IMR-90 (cell line): Measurements from ENCODE around the gene CALD1. TPM values are rescaled to one million over a fixed set of nuclear protein-coding genes. Genes with fewer than 3 reads are reported as not detected.

Experiments
- ATAC-seq: fragments of 200-7000 bp; cut with Tn5 transposase; 2 replicates; pipeline ENCODE4 v1.9.1; 2020; ENCODE audit warnings: low read depth, mild to moderate bottlenecking, moderate library complexity
- BruUV-seq: library from RNA; stranded (reverse); fragments of 400-500 nt; replicated peaks from 2 replicates; lab custom pipeline; 2021; lab: Mats Ljungman, UMichigan
- CTCF ChIA-PET: fragments of 300-600 bp; formaldehyde crosslinking; extraction: SDS; loops from one replicate; lab custom pipeline; 2021; ENCODE audit warnings: antibody characterized with exemption; lab: Yijun Ruan, JAX
- POLR2A ChIA-PET: fragments of 300-600 bp; sonication (Branson Sonifier 250); formaldehyde crosslinking; loops from one replicate; lab custom pipeline; 2022; ENCODE audit warnings: antibody characterized with exemption; ENCODE audit not compliant: unreplicated experiment; lab: Charles Lee
- DNase-seq: peaks from one replicate; pipeline ENCODE4 v3.0.0; 2013
- H2AFZ ChIP-seq: replicated peaks from 2 replicates; pipeline ENCODE3; 2013; ENCODE audit warnings: low read length, mild to moderate bottlenecking; ENCODE audit not compliant: poor library complexity
- H2AK5ac ChIP-seq: 2 replicates; pipeline ENCODE4 v1.6.1; 2013; ENCODE audit warnings: low read depth, low read length, inconsistent platforms
- H2AK9ac ChIP-seq: replicated peaks from 2 replicates; pipeline ENCODE3; 2013; ENCODE audit warnings: mild to moderate bottlenecking, low read depth, low read length, moderate library complexity; ENCODE audit not compliant: poor library complexity
- H2BK120ac ChIP-seq: 2 replicates; pipeline ENCODE4 v1.6.1; 2013; ENCODE audit warnings: low read depth, low read length, inconsistent platforms
- H2BK15ac ChIP-seq: 3 replicates; pipeline ENCODE4 v1.6.1; 2013; ENCODE audit warnings: low read depth, low read length, inconsistent platforms
- H2BK20ac ChIP-seq: 2 replicates; pipeline ENCODE4 v1.6.1; 2013; ENCODE audit warnings: low read depth, mild to moderate bottlenecking, inconsistent platforms, low read length, moderate library complexity
- H2BK5ac ChIP-seq: 2 replicates; pipeline ENCODE4 v1.6.1; 2013; ENCODE audit warnings: mild to moderate bottlenecking, low read depth, low read length, inconsistent platforms; ENCODE audit not compliant: poor library complexity, severe bottlenecking
- H3K14ac ChIP-seq: replicated peaks from 2 replicates; pipeline ENCODE4 v1.6.1; 2013; ENCODE audit warnings: low read depth, low read length, inconsistent platforms
- H3K18ac ChIP-seq: 2 replicates; pipeline ENCODE4 v1.6.1; 2013; ENCODE audit warnings: low read depth, low read length, control low read depth
- H3K23ac ChIP-seq: 2 replicates; pipeline ENCODE4 v1.6.1; 2013; ENCODE audit warnings: low read depth, low read length, inconsistent platforms
- H3K27ac ChIP-seq: 2 replicates; pipeline ENCODE4 v1.5.1; 2013; ENCODE audit warnings: mild to moderate bottlenecking, control low read depth, low read length; ENCODE audit not compliant: insufficient read depth
- H3K27me3 ChIP-seq: 2 replicates; pipeline ENCODE4 v1.6.1; 2013; ENCODE audit warnings: low read length; ENCODE audit not compliant: control insufficient read depth, insufficient read depth
- H3K36me3 ChIP-seq: 2 replicates; pipeline ENCODE4 v1.6.1; 2013; ENCODE audit warnings: low read length, mixed read lengths; ENCODE audit not compliant: control insufficient read depth, insufficient read depth
- H3K4ac ChIP-seq: 2 replicates; pipeline ENCODE4 v1.6.1; 2013; ENCODE audit warnings: low read depth, low read length, inconsistent platforms
- H3K4me1 ChIP-seq: 2 replicates; pipeline ENCODE4 v1.6.1; 2013; ENCODE audit warnings: low read length, mixed read lengths; ENCODE audit not compliant: control insufficient read depth, insufficient read depth
- H3K4me2 ChIP-seq: 2 replicates; pipeline ENCODE4 v1.6.1; 2013; ENCODE audit warnings: low read depth, mild to moderate bottlenecking, control low read depth, low read length, moderate library complexity
- H3K4me3 ChIP-seq: 2 replicates; pipeline ENCODE4 v1.5.1; 2013; ENCODE audit warnings: low read depth, mild to moderate bottlenecking, control low read depth, low read length, moderate library complexity; ENCODE audit not compliant: insufficient read depth
- H3K56ac ChIP-seq: 2 replicates; pipeline ENCODE4 v1.6.1; 2013; ENCODE audit warnings: low read length, inconsistent platforms; ENCODE audit not compliant: insufficient read depth; ENCODE audit errors: extremely low read depth
- H3K79me1 ChIP-seq, 2 experiments: 2 replicates each; pipeline ENCODE4 v1.6.1; 2013; ENCODE audit warnings: low read length in 2 of 2, inconsistent platforms in 1 of 2, low read depth in 1 of 2
- H3K9ac ChIP-seq: 2 replicates; pipeline ENCODE4 v1.6.1; 2013; ENCODE audit warnings: low read depth, low read length, control low read depth
- H3K9me1 ChIP-seq: 2 replicates; pipeline ENCODE4 v1.6.1; 2013; ENCODE audit warnings: low read length, inconsistent platforms; ENCODE audit not compliant: insufficient read depth
- H3K9me3 ChIP-seq: 2 replicates; pipeline ENCODE4 v1.6.1; 2013; ENCODE audit warnings: low read length; ENCODE audit not compliant: control insufficient read depth, insufficient read depth
- H4K20me1 ChIP-seq: 2 replicates; pipeline ENCODE4 v1.6.1; 2013; ENCODE audit warnings: low read length, inconsistent platforms; ENCODE audit not compliant: insufficient read depth
- H4K5ac ChIP-seq: 2 replicates; pipeline ENCODE4 v1.6.1; 2013; ENCODE audit warnings: mild to moderate bottlenecking, low read depth, low read length, control low read depth
- H4K8ac ChIP-seq, 2 experiments: 2 replicates each; pipeline ENCODE4 v1.6.1; 2013; ENCODE audit warnings: low read depth in 2 of 2, low read length in 2 of 2, control low read depth in 1 of 2, inconsistent platforms in 1 of 2
- H4K91ac ChIP-seq: 2 replicates; pipeline ENCODE4 v1.6.1; 2013; ENCODE audit warnings: low read depth, low read length, inconsistent platforms; ENCODE audit not compliant: insufficient read depth
- CEBPB ChIP-seq: IDR thresholded peaks from 2 replicates; pipeline ENCODE4 v1.6.1; 2012; ENCODE audit warnings: low read depth, low read length, improper control_type of control experiment
- FOS ChIP-seq: fragments of 150-350 bp; IDR thresholded peaks from 2 replicates; pipeline ENCODE4 v1.6.1; 2016; ENCODE audit warnings: low read depth, low read length
- NFE2L2 ChIP-seq: fragments of 150-350 bp; IDR thresholded peaks from 2 replicates; pipeline ENCODE4 v1.6.1; 2016; ENCODE audit warnings: low read depth, mild to moderate bottlenecking, low read length
- POLR2A ChIP-seq: IDR thresholded peaks from 2 replicates; pipeline ENCODE4 v1.6.1; 2012; ENCODE audit warnings: mild to moderate bottlenecking, low read depth, low read length
- RAD21 ChIP-seq: IDR thresholded peaks from 2 replicates; pipeline ENCODE4 v1.6.1; 2012; ENCODE audit warnings: low read length, improper control_type of control experiment
- SMC3 ChIP-seq: fragments of 150-350 bp; IDR thresholded peaks from 2 replicates; pipeline ENCODE4 v1.6.1; 2016; ENCODE audit warnings: low read depth, mild to moderate bottlenecking, antibody characterized with exemption, low read length, moderate library complexity
- WGBS, 2 experiments: methylation state at CpG; one replicate each; pipeline versions ENCODE4 v1.1.5 to v1.1.7; 2013; ENCODE audit warnings: missing lambda C conversion rate in 2 of 2; ENCODE audit not compliant: insufficient read length in 1 of 2; ENCODE audit errors: extremely low coverage in 2 of 2; 5-methylcytosine and 5-hydroxymethylcytosine counted together
- dilution Hi-C: fragments of 300-500 bp; cut with HindIII; formaldehyde crosslinking; loops from one replicate; pipeline ENCODE4 v1.14.3; 2018; ENCODE audit warnings: low sequenced_read_pairs; ENCODE audit not compliant: unreplicated experiment
- in situ Hi-C: fragments of 300-500 bp; cut with MboI; formaldehyde crosslinking; loops from 3 replicates; pipeline ENCODE4 v1.14.3; 2019; ENCODE audit warnings: low sequenced_read_pairs, inconsistent platforms, mixed read lengths
- intact Hi-C: fragments of 100-400 bp; cut with micrococcal nuclease; formaldehyde crosslinking; loops from 2 replicates; pipeline ENCODE4 v1.10.0; 2022
- polyA plus RNA-seq, 3 experiments: library from polyadenylated mRNA; depleted of rRNA; stranded (reverse); fragments of >200 nt; gene quantifications; 2 replicates each; pipeline ENCODE4 v1.2.3, GENCODE V29; 2012; ENCODE audit warnings: low replicate concordance in 1 of 3
- total RNA-seq: library from RNA; depleted of rRNA; stranded (reverse); fragments of >200 nt; gene quantifications from 2 replicates; pipeline ENCODE4 v1.2.3, GENCODE V29; 2012
- TF ChIP-seq, protein P1 (sequence below): fragments of 150-350 bp; IDR thresholded peaks from 2 replicates; pipeline ENCODE4 v1.6.1; 2016; ENCODE audit warnings: low read depth, mild to moderate bottlenecking, low read length, moderate library complexity, borderline replicate concordance

The CALD1 gene
- total and polyA plus RNA-seq, 2 of the 4 experiments (the other 2 are of a cell fraction), result 375 to 487 TPM

DNA sequence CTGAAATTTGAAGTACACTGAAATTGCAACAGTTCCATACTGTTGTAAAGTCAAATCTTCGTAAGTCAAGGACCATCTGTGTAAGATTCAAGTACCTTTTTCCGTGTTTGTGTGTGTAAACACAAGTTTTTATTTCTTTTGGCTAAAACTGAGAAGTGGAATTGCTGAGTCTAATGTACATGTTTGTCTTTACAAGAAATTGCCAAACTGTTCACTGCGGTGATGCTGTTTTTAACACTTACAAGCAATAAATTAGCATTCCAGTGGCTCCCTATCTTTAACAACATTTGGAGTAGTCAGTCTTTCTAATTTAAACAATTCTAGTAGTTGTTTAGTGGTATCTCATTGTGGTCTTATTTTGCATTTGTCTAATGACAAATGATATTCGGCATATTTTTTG lies 23.3 kb downstream of the CALD1 start:
- H3K9me3 ChIP-seq, result no peaks in the 10 kb centered on the region
- no TSS peak for BruUV-seq
- ATAC-seq (no peak), DNase-seq (no peak)
- ChIA-PET POLR2A (no interaction called here), CTCF (no interaction called here)
- peak overlapping the region; percentile 17; the same call in 1 of the 2 replicates for H3K4me2 ChIP-seq
- H3K9ac ChIP-seq, result no peak overlapping the region
- H3K23ac ChIP-seq, result no peak overlapping the region
- H3K36me3 ChIP-seq, result peaks cover 22% of the 10 kb centered on the region
- H2BK5ac ChIP-seq, result peak overlapping the region; percentile 48
- no peak overlapping the region for H2BK120ac ChIP-seq
- no peak overlapping the region for H2AK5ac ChIP-seq
- H3K56ac ChIP-seq, result no peak overlapping the region
- intact Hi-C loops (no loop called here), dilution Hi-C loops (no loop called here), in situ Hi-C loops (no loop called here)
- H3K4ac ChIP-seq, result no peak overlapping the region
- H3K27me3 ChIP-seq, result no peaks in the 10 kb centered on the region
- H2AK9ac ChIP-seq, result no peak overlapping the region
- H3K18ac ChIP-seq, result peak overlapping the region; percentile 4; the same call in 1 of the 2 replicates
- peaks cover 12% of the 10 kb centered on the region for H3K9me1 ChIP-seq
- H3K79me1 ChIP-seq, result peaks cover 5 to 38% of the 10 kb centered on the region in 2 experiments; a peak in 3 of 4 replicates
- peaks cover 46% of the 10 kb centered on the region for H4K20me1 ChIP-seq
- H4K91ac ChIP-seq, result no peak overlapping the region
- no CpG with 5 or more reads among the region's 4 CpGs for WGBS, 2 experiments
- peak overlapping the region; percentile 35; the same call in 1 of the 2 replicates for H4K5ac ChIP-seq
- H2AFZ ChIP-seq, result no peak overlapping the region
- H3K27ac ChIP-seq, result no peak overlapping the region; the same call in 1 of the 2 replicates
- H3K4me3 ChIP-seq, result no peak overlapping the region
- no peak overlapping the region for H4K8ac ChIP-seq
- peaks cover 11% of the 10 kb centered on the region for H3K4me1 ChIP-seq
- H2BK15ac ChIP-seq, result no peak overlapping the region
- no peak for TF ChIP-seq NFE2L2
- TF ChIP-seq SMC3, result no peak
- no peak for TF ChIP-seq POLR2A
- no peak for TF ChIP-seq CEBPB
- no peak for TF ChIP-seq RAD21
- TF ChIP-seq, protein P1, sequence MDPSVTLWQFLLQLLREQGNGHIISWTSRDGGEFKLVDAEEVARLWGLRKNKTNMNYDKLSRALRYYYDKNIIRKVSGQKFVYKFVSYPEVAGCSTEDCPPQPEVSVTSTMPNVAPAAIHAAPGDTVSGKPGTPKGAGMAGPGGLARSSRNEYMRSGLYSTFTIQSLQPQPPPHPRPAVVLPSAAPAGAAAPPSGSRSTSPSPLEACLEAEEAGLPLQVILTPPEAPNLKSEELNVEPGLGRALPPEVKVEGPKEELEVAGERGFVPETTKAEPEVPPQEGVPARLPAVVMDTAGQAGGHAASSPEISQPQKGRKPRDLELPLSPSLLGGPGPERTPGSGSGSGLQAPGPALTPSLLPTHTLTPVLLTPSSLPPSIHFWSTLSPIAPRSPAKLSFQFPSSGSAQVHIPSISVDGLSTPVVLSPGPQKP, result no peak
- TF ChIP-seq FOS, result no peak
- H2BK20ac ChIP-seq, result no peak overlapping the region
- no peak overlapping the region for H3K14ac ChIP-seq
